ENCODE data around the gene RNF26.

The RNF26 gene

GRCh38 chr11:119373059-119373920 is 39.0 kb downstream of the RNF26 start:
- no peak for DNase-seq (ENCODE audit: low read depth)
- H3K4me3 ChIP-seq (ENCODE audit: low read depth, low read length) = no peak overlapping the region
- TF ChIP-seq, protein P1, sequence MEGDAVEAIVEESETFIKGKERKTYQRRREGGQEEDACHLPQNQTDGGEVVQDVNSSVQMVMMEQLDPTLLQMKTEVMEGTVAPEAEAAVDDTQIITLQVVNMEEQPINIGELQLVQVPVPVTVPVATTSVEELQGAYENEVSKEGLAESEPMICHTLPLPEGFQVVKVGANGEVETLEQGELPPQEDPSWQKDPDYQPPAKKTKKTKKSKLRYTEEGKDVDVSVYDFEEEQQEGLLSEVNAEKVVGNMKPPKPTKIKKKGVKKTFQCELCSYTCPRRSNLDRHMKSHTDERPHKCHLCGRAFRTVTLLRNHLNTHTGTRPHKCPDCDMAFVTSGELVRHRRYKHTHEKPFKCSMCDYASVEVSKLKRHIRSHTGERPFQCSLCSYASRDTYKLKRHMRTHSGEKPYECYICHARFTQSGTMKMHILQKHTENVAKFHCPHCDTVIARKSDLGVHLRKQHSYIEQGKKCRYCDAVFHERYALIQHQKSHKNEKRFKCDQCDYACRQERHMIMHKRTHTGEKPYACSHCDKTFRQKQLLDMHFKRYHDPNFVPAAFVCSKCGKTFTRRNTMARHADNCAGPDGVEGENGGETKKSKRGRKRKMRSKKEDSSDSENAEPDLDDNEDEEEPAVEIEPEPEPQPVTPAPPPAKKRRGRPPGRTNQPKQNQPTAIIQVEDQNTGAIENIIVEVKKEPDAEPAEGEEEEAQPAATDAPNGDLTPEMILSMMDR (conservative IDR thresholded peaks at IDR 0.05; ENCODE audit: low read depth, low read length) = no peak

DNA sequence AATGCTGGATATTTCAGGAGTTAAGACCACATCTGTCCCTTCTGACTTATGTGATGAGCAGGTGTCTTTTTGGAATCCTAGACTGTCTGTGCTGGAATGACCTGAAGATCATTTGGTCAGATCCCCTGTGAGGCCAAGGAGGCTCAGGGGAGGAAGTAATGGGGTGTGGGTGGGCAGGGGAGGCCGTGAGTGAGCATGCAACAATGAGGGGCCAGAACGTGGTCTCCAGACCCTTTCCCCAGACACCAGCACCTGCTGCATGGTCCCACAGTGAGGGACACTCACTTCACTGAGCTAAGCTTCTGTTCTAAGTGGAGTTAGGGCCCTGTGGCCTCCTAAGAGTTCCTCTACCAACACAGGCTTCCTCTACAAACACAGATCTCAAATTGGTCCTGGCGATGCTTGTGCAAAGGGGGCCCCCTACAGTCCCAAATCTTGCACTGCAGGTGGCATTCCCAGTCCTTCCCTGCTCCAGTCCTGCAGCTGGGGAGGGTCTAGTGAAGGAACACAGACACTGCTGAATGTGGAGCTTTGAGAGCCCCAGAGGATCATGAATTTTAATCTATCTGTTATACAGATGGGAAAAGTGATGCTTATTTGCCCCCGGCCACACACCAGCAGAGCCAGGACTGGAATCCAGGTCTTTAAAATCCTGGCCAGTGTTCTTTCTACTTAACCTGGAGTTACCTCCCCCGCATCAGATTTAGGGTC is 39.7 kb downstream of the RNF26 start:
- peak; percentile 84 for DNase-seq (ENCODE audit: low read depth)
- TF ChIP-seq, protein P1 (conservative IDR thresholded peaks at IDR 0.05; ENCODE audit: low read depth, low read length) = peak; percentile 95
- H3K4me3 ChIP-seq (ENCODE audit: low read depth, low read length) = no peak overlapping the region

DNA sequence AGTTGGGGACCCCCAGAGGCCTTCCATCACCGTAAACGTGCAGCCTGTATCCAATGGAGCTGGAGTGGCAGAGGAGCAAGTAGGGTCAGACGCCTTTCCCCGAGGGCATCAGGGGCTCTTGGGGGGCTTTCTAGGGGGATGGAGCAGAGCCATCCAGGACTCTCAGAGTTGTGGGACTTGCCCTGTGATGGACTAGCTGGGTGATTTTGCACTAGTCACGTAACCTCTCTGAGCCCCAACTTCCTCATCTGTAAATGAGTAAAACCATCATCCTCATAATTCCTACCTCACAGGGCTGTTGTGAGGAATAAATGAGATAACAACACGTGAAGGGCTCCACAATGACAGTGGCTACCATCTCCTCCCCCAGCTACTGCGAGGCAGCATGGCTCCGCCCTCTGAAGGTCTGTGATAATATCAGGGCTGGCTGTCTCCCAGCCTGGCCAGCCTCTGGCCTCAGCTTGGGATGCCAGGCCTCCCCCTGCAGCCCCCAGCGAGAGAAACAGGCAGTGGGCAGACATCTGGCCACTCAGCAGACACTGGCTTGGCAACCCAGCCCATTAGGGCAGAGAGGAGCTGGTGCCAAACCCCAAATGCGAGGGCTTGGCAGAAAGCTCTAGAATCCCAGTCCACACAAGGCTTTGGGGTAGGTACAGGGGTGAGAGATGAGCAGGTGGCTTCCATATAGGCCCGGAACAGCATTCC is 40.5 kb downstream of the RNF26 start:
- no peak overlapping the region for H3K4me3 ChIP-seq (ENCODE audit: low read depth, low read length)
- TF ChIP-seq, protein P1 (conservative IDR thresholded peaks at IDR 0.05; ENCODE audit: low read depth, low read length) = no peak
- no peak for DNase-seq (ENCODE audit: low read depth)

- DNase-seq (ENCODE audit: low read depth) = peak; percentile 55
- no peak overlapping the region for H3K4me3 ChIP-seq (ENCODE audit: low read depth, low read length)
These were observed 41.2 kb downstream of the RNF26 start for GRCh38 chr11:119375337-119376196.

GRCh38 chr11:119376197-119376847 is 42.0 kb downstream of the RNF26 start:
- H3K4me3 ChIP-seq (ENCODE audit: low read depth, low read length) = no peak overlapping the region
- no peak for DNase-seq (ENCODE audit: low read depth)
- TF ChIP-seq, protein P1 (conservative IDR thresholded peaks at IDR 0.05; ENCODE audit: low read depth, low read length) = no peak

More at GRCh38 chr11:119375337-119376196, 41.2 kb downstream of the RNF26 start:
- TF ChIP-seq, protein P1 (conservative IDR thresholded peaks at IDR 0.05; ENCODE audit: low read depth, low read length) = no peak

All from choroid plexus epithelial cell (primary cell).